ENCODE data around the gene HSPH1.
"Not testable (repeated sequence)": the region's sequence is repeated elsewhere in the genome, so short reads cannot be mapped to it uniquely, and the experiment has no call there.

The HSPH1 gene

GRCh38 chr13:31101472-31102170 is 60.1 kb downstream of the HSPH1 start:
- DNase-seq (no peak), ATAC-seq (no peak)
- no peak overlapping the region for H3K4me3 Mint-ChIP-seq
- no peak overlapping the region for H3K27ac Mint-ChIP-seq
- H3K27me3 Mint-ChIP-seq: peaks cover 59% of the 10 kb centered on the region
- no peaks in the 10 kb centered on the region for H3K9me3 Mint-ChIP-seq
- H3K4me1 Mint-ChIP-seq: no peaks in the 10 kb centered on the region

DNA sequence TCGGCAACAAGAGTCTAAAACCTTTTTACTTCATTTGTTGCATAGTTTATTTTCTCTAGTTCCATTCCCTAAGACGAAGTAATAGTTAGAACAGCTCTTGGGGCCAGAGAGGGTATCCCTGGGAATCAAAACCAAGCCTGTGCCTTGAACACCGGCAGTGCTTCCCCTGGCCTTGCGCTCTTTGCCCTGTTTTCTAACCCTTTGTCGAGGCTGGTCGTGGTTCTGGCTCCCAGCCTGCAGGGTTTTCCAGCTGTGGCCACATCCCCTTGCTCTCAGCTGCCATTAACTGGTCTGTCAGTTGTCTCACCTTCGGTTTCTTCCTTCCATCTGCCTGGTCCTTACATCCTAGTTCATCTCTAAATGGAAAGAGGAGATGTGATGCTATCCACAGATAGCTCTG is 61.0 kb downstream of the HSPH1 start:
- Mint-ChIP-seq H3K4me1 (no peaks in the 10 kb centered on the region), H3K9me3 (no peaks in the 10 kb centered on the region), H3K27ac (no peak overlapping the region), H3K27me3 (peaks cover 61% of the 10 kb centered on the region), H3K4me3 (no peak overlapping the region)
- DNase-seq: no peak
- no peak for ATAC-seq

- not testable (repeated sequence) for H3K4me1 Mint-ChIP-seq, ATAC-seq, H3K27ac Mint-ChIP-seq, H3K4me3 Mint-ChIP-seq, H3K9me3 Mint-ChIP-seq, DNase-seq
- H3K27me3 Mint-ChIP-seq: peaks cover 61% of the 10 kb centered on the region
Measured at GRCh38 chr13:31097911-31098434, 63.7 kb downstream of the HSPH1 start.

DNA sequence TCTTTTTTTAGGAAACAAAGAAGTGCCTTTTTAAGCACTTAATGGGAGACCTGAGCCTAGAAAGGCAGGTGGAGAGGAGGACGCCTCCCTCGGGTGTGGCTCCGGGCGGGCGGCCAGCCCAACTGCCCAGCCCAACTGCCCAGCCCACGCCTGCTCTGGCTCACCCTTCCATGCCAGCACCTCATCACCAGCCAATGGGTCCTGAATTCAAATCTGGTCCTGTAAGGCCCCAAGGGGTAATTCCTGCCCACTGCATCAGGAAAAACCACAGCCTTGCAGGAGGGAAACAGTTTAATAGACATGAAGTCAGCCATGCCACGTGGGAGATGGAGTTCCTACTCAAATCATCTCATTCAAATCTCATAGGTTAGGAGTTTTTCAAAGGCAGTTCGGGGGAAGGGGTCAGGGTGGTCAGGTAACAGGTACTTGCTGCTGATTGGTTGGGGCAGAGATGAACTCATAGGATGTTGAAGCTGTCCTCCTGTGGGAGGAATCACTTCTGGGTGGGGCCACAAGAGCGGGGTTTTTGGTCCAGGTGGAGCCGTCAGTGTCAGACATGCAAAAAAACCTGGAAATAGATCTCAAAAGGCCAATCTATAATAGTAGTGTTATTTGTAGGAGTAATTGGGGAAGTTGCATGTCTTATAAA is 64.9 kb downstream of the HSPH1 start:
- Mint-ChIP-seq H3K27me3 (peaks cover 59% of the 10 kb centered on the region), H3K9me3 (no peaks in the 10 kb centered on the region), H3K4me3 (no peak overlapping the region), H3K27ac (no peak overlapping the region), H3K4me1 (no peaks in the 10 kb centered on the region)
- no peak for ATAC-seq
- DNase-seq: no peak

- Mint-ChIP-seq H3K9me3 (no peaks in the 10 kb centered on the region), H3K27ac (no peak overlapping the region), H3K4me3 (no peak overlapping the region), H3K4me1 (peaks cover 6% of the 10 kb centered on the region), H3K27me3 (peaks cover 45% of the 10 kb centered on the region)
- no peak for ATAC-seq
- DNase-seq: no peak
Measured at GRCh38 chr13:31094331-31095015, 67.2 kb downstream of the HSPH1 start.

- peaks cover 6% of the 10 kb centered on the region for H3K4me1 Mint-ChIP-seq
- H3K27me3 Mint-ChIP-seq: peaks cover 34% of the 10 kb centered on the region
- no peak for DNase-seq
Measured at GRCh38 chr13:31093145-31093885, 68.4 kb downstream of the HSPH1 start.

GRCh38 chr13:31092646-31093045 is 69.1 kb downstream of the HSPH1 start:
- DNase-seq (no peak), ATAC-seq (no peak)
- Mint-ChIP-seq H3K4me3 (no peak overlapping the region), H3K27me3 (peaks cover 30% of the 10 kb centered on the region), H3K27ac (no peak overlapping the region), H3K9me3 (no peaks in the 10 kb centered on the region), H3K4me1 (peaks cover 6% of the 10 kb centered on the region)

More at GRCh38 chr13:31093145-31093885, 68.4 kb downstream of the HSPH1 start:
- no peak for ATAC-seq
- Mint-ChIP-seq H3K9me3 (no peaks in the 10 kb centered on the region), H3K27ac (peak overlapping the region in 1 of 2 donors; percentile 28), H3K4me3 (no peak overlapping the region)

DNA sequence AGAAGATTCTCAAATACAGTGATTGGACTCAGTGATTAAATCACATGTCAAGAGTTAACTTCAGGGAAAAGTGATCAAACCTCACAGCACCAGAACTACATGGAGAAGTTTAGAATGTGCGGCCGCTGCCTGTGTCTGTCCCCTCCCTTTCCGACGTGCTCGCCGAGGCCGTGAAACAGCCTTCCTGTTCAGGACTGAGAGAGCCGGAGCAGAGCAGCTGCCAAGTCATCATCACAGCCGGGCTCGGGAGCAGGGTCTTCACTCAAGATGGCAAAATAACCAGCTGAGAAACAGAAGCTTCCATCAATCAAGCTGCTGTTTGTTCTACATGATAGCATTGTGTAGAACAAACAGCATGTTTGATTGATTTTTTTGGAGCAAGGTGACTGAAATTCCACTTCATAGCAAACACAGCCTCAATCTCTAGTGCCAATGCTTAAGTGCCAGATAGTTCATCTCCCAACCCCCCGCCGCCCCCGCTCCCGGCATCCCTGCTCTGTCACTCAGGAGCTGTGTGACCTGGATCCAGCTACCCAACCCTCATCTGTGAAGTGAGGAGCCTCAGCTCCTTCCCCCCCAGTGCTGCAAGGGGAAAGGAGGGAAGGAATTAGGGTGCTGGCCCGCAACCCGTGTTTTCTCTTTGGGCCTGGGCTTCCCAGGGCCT is 70.6 kb downstream of the HSPH1 start:
- no peaks in the 10 kb centered on the region for H3K9me3 Mint-ChIP-seq
- ATAC-seq: no peak
- H3K4me1 Mint-ChIP-seq: peaks cover 6% of the 10 kb centered on the region
- peaks cover 27% of the 10 kb centered on the region for H3K27me3 Mint-ChIP-seq
- H3K4me3 Mint-ChIP-seq: no peak overlapping the region
- DNase-seq: no peak
- peak overlapping the region in 1 of 2 donors; percentile 74 for H3K27ac Mint-ChIP-seq

GRCh38 chr13:31090096-31090495 is 71.6 kb downstream of the HSPH1 start:
- DNase-seq: no peak
- no peak overlapping the region for H3K27ac Mint-ChIP-seq
- no peaks in the 10 kb centered on the region for H3K9me3 Mint-ChIP-seq
- no peak for ATAC-seq
- peaks cover 6% of the 10 kb centered on the region for H3K4me1 Mint-ChIP-seq
- H3K4me3 Mint-ChIP-seq: no peak overlapping the region
- H3K27me3 Mint-ChIP-seq: peaks cover 36% of the 10 kb centered on the region

DNA sequence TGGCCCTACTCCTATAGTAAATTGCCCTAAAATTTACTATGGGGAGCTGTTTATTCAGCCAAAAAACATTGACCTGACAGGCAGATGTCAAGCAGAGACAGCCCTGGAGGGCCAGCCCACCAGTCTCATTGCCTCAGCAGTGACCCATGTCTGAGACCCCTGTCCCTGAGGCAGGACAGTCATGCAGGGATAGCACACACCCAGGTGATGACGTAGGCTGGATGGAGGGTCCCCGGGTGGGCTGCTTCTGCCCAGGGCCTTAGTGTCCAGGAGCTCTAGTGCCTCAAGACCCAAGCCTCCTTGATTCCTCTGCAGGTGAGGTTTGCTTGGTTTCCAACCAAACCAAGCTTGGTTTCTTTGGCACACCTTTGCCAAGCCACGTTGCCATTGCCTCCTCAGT is 72.1 kb downstream of the HSPH1 start:
- ATAC-seq (no peak), DNase-seq (no peak)
- H3K9me3 Mint-ChIP-seq: no peaks in the 10 kb centered on the region
- no peak overlapping the region for H3K27ac Mint-ChIP-seq
- H3K4me1 Mint-ChIP-seq: peaks cover 6% of the 10 kb centered on the region
- peaks cover 36% of the 10 kb centered on the region for H3K27me3 Mint-ChIP-seq
- H3K4me3 Mint-ChIP-seq: no peak overlapping the region

DNA sequence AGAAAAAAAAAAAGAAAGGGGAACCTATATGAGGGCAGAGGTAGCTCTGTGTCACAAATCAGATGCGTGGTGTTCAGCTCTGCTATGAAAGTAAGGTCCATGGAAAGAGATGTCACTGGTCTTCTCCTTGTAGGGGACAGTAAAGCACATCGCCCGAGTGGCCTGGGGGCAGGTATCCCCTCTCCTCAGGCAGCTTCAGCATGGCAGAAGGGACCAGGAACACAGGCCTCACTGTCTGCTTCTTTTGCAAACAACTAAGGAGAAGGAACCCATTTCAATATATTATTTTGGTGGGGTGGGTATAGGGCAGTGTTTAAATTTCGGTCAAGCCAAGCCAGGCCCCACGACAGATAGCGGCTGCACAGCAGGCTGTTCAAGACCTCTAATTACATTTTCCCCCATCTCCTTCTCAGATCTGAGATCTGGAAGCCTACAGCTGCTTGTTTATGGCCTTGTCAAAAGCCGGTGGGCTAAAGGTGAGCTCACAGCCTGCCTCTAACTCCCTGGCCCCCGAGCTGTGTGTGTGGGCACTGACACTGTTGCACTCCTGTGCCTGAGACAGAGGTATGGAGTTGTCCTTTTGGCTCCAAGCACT is 72.8 kb downstream of the HSPH1 start:
- ATAC-seq (no peak), DNase-seq (no peak)
- Mint-ChIP-seq H3K4me1 (peaks cover 6% of the 10 kb centered on the region), H3K9me3 (no peaks in the 10 kb centered on the region), H3K4me3 (no peak overlapping the region), H3K27me3 (peaks cover 43% of the 10 kb centered on the region), H3K27ac (no peak overlapping the region)
